Stimulated activated CD8-positive, alpha-beta memory T cell treated with anti-CD3 and anti-CD28 coated beads, Interleukin-7, amount 100 ng/mL, for 4 hours (primary cell): Measurements from ENCODE around the gene DCAF15.

ENCODE experiments used
- DNase-seq, 2 donors: peaks; one replicate each; pipeline ENCODE4 v3.0.0-alpha.2; 2020; ENCODE audit warnings: low read depth in 2 of 2

DCAF15 gene

DNA sequence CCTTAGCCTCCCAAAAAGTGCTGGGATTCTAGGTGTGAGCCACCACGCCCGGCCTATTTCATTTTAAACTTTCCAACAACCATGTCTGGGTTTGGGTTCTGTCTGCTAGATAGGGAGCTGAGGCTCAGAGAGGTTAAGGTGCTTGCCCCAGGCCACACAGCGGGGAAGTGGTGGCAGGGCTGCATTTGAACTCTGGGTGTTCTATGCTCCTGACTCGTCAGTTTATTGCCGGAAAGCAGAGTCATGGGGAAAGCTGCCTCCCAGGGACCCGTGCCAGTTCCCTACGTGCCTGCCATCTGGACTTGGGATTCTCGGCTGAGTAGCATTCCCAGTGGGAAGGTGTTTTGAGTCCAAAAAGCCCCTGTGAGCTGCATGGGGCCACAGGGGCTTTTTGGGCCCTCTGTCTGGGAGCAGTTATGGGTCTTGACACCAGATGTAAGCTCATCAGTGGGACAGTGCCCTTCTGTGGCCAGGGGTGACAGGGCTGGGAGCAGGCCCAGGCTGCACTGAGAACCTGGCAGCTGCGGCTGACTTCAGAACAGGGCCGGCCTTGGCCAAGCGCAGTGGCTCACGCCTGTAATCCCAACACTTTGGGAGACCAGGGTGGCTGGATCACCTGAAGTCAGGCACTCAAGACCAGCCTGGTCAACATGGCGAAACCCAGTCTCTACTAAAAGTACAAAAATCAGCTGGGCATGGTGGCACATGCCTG is 42.9 kb downstream of the DCAF15 start:
- no peak for DNase-seq

DNA sequence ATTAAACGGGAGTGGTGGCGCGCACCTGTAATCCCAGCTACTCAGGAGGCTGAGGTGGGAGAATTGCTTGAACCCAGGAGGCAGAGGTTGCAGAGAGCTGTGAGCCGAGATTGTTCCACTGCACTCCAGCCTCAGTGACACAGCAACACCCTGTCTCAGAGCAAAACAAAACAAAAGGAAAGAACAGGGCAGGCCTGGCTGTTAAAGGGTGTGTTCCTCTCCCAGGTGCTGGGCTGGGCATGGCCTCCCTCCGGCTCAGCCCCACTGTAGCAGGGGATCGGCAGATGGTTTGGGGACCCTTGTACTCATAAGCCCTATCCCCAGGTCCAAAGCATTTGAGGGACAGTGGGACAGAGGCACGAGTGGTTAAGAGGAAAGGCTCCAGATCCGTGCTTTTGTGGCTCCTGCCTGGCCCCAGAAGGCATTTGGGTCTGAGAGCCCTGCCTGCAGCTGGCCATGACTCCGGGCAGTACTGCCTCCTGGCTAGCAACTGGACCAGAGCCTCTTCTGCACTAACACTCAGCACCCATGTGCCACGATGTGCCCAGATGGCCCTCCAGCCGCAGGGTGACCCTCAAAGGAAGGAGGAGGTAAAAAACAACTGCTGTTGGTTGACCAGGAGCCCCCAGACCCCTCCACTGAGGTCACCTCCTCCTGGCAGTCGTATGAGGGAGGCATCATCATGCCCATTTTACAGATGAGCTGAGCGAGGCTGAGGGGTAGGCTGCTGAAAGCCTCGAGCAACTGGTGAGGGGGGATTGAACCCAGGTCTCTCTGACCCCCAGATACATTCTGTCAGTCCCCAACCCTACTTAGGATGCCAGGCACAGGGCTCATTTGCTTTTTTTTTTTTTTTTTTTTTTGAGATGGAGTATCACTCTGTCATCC is 43.8 kb downstream of the DCAF15 start:
- no peak for DNase-seq

GRCh38 chr19:13996928-13997630 is 44.8 kb downstream of the DCAF15 start:
- DNase-seq: no peak

DNA sequence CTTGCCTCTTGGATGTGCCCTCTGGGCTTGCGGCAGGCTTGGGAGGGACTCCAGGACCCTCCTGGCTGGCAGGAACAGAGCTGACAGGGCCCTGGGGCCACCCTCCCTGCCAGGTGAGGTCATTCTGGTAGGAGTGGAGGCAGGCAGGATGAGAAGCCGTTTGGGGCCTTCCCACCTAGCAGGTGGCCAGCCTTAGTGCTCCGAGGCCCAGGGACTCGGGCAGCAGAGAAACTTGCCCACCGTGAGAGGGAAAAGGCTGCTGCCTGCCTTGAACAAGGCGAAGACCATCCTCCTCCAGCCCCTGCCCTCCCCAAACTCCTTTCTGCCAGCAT is 45.3 kb downstream of the DCAF15 start:
- no peak for DNase-seq

- DNase-seq: no peak
These were observed 46.1 kb downstream of the DCAF15 start for GRCh38 chr19:13998426-13998825.

- DNase-seq: no peak
These were observed 46.8 kb downstream of the DCAF15 start for GRCh38 chr19:13999085-13999484.

- no peak for DNase-seq
These were observed 48.5 kb downstream of the DCAF15 start for GRCh38 chr19:14000691-14001375.

GRCh38 chr19:14002571-14003250 is 50.4 kb downstream of the DCAF15 start:
- DNase-seq: no peak

GRCh38 chr19:14003251-14004055 is 51.1 kb downstream of the DCAF15 start:
- no peak for DNase-seq

- DNase-seq: no peak
These were observed 52.5 kb downstream of the DCAF15 start for GRCh38 chr19:14004619-14005348.

- DNase-seq: peak; percentile 83 to 87
These were observed 53.2 kb downstream of the DCAF15 start for GRCh38 chr19:14005349-14006084.

GRCh38 chr19:14006085-14006765 is 53.9 kb downstream of the DCAF15 start, which contains the start of gene RFX1:
Gene RFX1 (minus strand): TSS chr19:14006320. CDS start chr19:13993843, 12,477 bp downstream.
- peak; percentile 99 for DNase-seq

GRCh38 chr19:14006766-14007562 is 54.7 kb downstream of the DCAF15 start:
- no peak for DNase-seq
